Measurements from ENCODE around the gene RSAD1.
"Not testable (repeated sequence)": the region's sequence is repeated elsewhere in the genome, so short reads cannot be mapped to it uniquely, and the experiment has no call there.

Gene RSAD1

GRCh38 chr17:50475775-50476544, 2.7 kb upstream of the RSAD1 start:
- H3K9ac ChIP-seq (ENCODE audit: low read length); H3K36me3 ChIP-seq (ENCODE audit: insufficient read depth, low read length); H3K27me3 ChIP-seq (ENCODE audit: control insufficient read depth in 1 of 2, insufficient read depth in 2 of 2, low read length in 2 of 2); H3K9me3 ChIP-seq (ENCODE audit: low read length); H3K4me3 ChIP-seq (ENCODE audit: low read depth in 1 of 2, low read length in 2 of 2); H3K27ac ChIP-seq (ENCODE audit: low read depth, low read length): not testable (repeated sequence)
- peaks cover 16% of the 10 kb centered on the region for H3K4me1 ChIP-seq (ENCODE audit: insufficient read depth, low read length)

- Histone ChIP-seq H3K27ac (ENCODE audit: low read depth, low read length) (no peak overlapping the region), H3K9me3 (ENCODE audit: low read length) (no peaks in the 10 kb centered on the region), H3K27me3 (ENCODE audit: control insufficient read depth in 1 of 2, insufficient read depth in 2 of 2, low read length in 2 of 2) (no peaks in the 10 kb centered on the region), H3K4me3 (ENCODE audit: low read depth in 1 of 2, low read length in 2 of 2) (no peak overlapping the region), H3K36me3 (ENCODE audit: insufficient read depth, low read length) (peaks cover 2% of the 10 kb centered on the region), H3K4me1 (ENCODE audit: insufficient read depth, low read length) (peaks cover 16% of the 10 kb centered on the region), H3K9ac (ENCODE audit: low read length) (no peak overlapping the region)
Measured at GRCh38 chr17:50476545-50477315, 1.9 kb upstream of the RSAD1 start.

- Histone ChIP-seq H3K9me3 (ENCODE audit: low read length) (no peaks in the 10 kb centered on the region), H3K27me3 (ENCODE audit: control insufficient read depth in 1 of 2, insufficient read depth in 2 of 2, low read length in 2 of 2) (no peaks in the 10 kb centered on the region), H3K9ac (ENCODE audit: low read length) (peak overlapping the region; percentile 61), H3K4me1 (ENCODE audit: insufficient read depth, low read length) (peaks cover 20% of the 10 kb centered on the region), H3K36me3 (ENCODE audit: insufficient read depth, low read length) (peaks cover 7% of the 10 kb centered on the region), H3K27ac (ENCODE audit: low read depth, low read length) (peak overlapping the region; percentile 70), H3K4me3 (ENCODE audit: low read depth in 1 of 2, low read length in 2 of 2) (peak overlapping the region in 1 of 2 donors; percentile 98)
Measured at GRCh38 chr17:50477976-50478375, 684 bp upstream of the RSAD1 start.

- H3K9me3 ChIP-seq (ENCODE audit: low read length), result no peaks in the 10 kb centered on the region
- no peaks in the 10 kb centered on the region for H3K27me3 ChIP-seq (ENCODE audit: control insufficient read depth in 1 of 2, insufficient read depth in 2 of 2, low read length in 2 of 2)
- H3K4me1 ChIP-seq (ENCODE audit: insufficient read depth, low read length), result peaks cover 20% of the 10 kb centered on the region
- peaks cover 22% of the 10 kb centered on the region for H3K36me3 ChIP-seq (ENCODE audit: insufficient read depth, low read length)
- H3K27ac ChIP-seq (ENCODE audit: low read depth, low read length), result no peak overlapping the region
- H3K9ac ChIP-seq (ENCODE audit: low read length), result peak overlapping the region; percentile 53
- H3K4me3 ChIP-seq (ENCODE audit: low read depth in 1 of 2, low read length in 2 of 2), result peak overlapping the region; percentile 59 to 98
Measured at GRCh38 chr17:50479522-50480141, 972 bp downstream of the RSAD1 start.

- H3K4me1 ChIP-seq (ENCODE audit: insufficient read depth, low read length), result peaks cover 20% of the 10 kb centered on the region
- no peaks in the 10 kb centered on the region for H3K9me3 ChIP-seq (ENCODE audit: low read length)
- H3K27me3 ChIP-seq (ENCODE audit: control insufficient read depth in 1 of 2, insufficient read depth in 2 of 2, low read length in 2 of 2), result no peaks in the 10 kb centered on the region
- H3K36me3 ChIP-seq (ENCODE audit: insufficient read depth, low read length), result peaks cover 28% of the 10 kb centered on the region
- H3K9ac ChIP-seq (ENCODE audit: low read length), result peak overlapping the region; percentile 53
- H3K27ac ChIP-seq (ENCODE audit: low read depth, low read length), result no peak overlapping the region
- peak overlapping the region in 1 of 2 donors; percentile 98 for H3K4me3 ChIP-seq (ENCODE audit: low read depth in 1 of 2, low read length in 2 of 2)
Measured at GRCh38 chr17:50480142-50480764, 1.6 kb downstream of the RSAD1 start.

- peaks cover 36% of the 10 kb centered on the region for H3K36me3 ChIP-seq (ENCODE audit: insufficient read depth, low read length)
- H3K27me3 ChIP-seq (ENCODE audit: control insufficient read depth in 1 of 2, insufficient read depth in 2 of 2, low read length in 2 of 2), result no peaks in the 10 kb centered on the region
- H3K4me3 ChIP-seq (ENCODE audit: low read depth in 1 of 2, low read length in 2 of 2), result no peak overlapping the region
- H3K9me3 ChIP-seq (ENCODE audit: low read length), result no peaks in the 10 kb centered on the region
- H3K9ac ChIP-seq (ENCODE audit: low read length), result no peak overlapping the region
- peaks cover 20% of the 10 kb centered on the region for H3K4me1 ChIP-seq (ENCODE audit: insufficient read depth, low read length)
- no peak overlapping the region for H3K27ac ChIP-seq (ENCODE audit: low read depth, low read length)
Measured at GRCh38 chr17:50480854-50481490, 2.3 kb downstream of the RSAD1 start.

GRCh38 chr17:50481648-50482047, 3.0 kb downstream of the RSAD1 start:
- H3K4me1 ChIP-seq (ENCODE audit: insufficient read depth, low read length), result peaks cover 20% of the 10 kb centered on the region
- no peaks in the 10 kb centered on the region for H3K27me3 ChIP-seq (ENCODE audit: control insufficient read depth in 1 of 2, insufficient read depth in 2 of 2, low read length in 2 of 2)
- no peak overlapping the region for H3K4me3 ChIP-seq (ENCODE audit: low read depth in 1 of 2, low read length in 2 of 2)
- H3K36me3 ChIP-seq (ENCODE audit: insufficient read depth, low read length), result peaks cover 39% of the 10 kb centered on the region
- no peaks in the 10 kb centered on the region for H3K9me3 ChIP-seq (ENCODE audit: low read length)
- no peak overlapping the region for H3K9ac ChIP-seq (ENCODE audit: low read length)
- H3K27ac ChIP-seq (ENCODE audit: low read depth, low read length), result no peak overlapping the region

GRCh38 chr17:50482110-50482509, 3.5 kb downstream of the RSAD1 start:
- H3K4me3 ChIP-seq (ENCODE audit: low read depth in 1 of 2, low read length in 2 of 2), result no peak overlapping the region
- H3K4me1 ChIP-seq (ENCODE audit: insufficient read depth, low read length), result peaks cover 20% of the 10 kb centered on the region
- H3K27me3 ChIP-seq (ENCODE audit: control insufficient read depth in 1 of 2, insufficient read depth in 2 of 2, low read length in 2 of 2), result no peaks in the 10 kb centered on the region
- H3K27ac ChIP-seq (ENCODE audit: low read depth, low read length), result no peak overlapping the region
- H3K36me3 ChIP-seq (ENCODE audit: insufficient read depth, low read length), result peaks cover 39% of the 10 kb centered on the region
- no peaks in the 10 kb centered on the region for H3K9me3 ChIP-seq (ENCODE audit: low read length)
- no peak overlapping the region for H3K9ac ChIP-seq (ENCODE audit: low read length)

GRCh38 chr17:50482516-50482915, 3.9 kb downstream of the RSAD1 start:
- Histone ChIP-seq H3K4me1 (ENCODE audit: insufficient read depth, low read length) (peaks cover 20% of the 10 kb centered on the region), H3K9me3 (ENCODE audit: low read length) (no peaks in the 10 kb centered on the region), H3K36me3 (ENCODE audit: insufficient read depth, low read length) (peaks cover 39% of the 10 kb centered on the region), H3K27ac (ENCODE audit: low read depth, low read length) (peak overlapping the region; percentile 83), H3K4me3 (ENCODE audit: low read depth in 1 of 2, low read length in 2 of 2) (no peak overlapping the region), H3K27me3 (ENCODE audit: control insufficient read depth in 1 of 2, insufficient read depth in 2 of 2, low read length in 2 of 2) (no peaks in the 10 kb centered on the region), H3K9ac (ENCODE audit: low read length) (peak overlapping the region; percentile 34)

GRCh38 chr17:50483266-50483665, 4.6 kb downstream of the RSAD1 start:
- peaks cover 39% of the 10 kb centered on the region for H3K36me3 ChIP-seq (ENCODE audit: insufficient read depth, low read length)
- no peaks in the 10 kb centered on the region for H3K27me3 ChIP-seq (ENCODE audit: control insufficient read depth in 1 of 2, insufficient read depth in 2 of 2, low read length in 2 of 2)
- no peak overlapping the region for H3K4me3 ChIP-seq (ENCODE audit: low read depth in 1 of 2, low read length in 2 of 2)
- no peak overlapping the region for H3K9ac ChIP-seq (ENCODE audit: low read length)
- no peaks in the 10 kb centered on the region for H3K9me3 ChIP-seq (ENCODE audit: low read length)
- H3K27ac ChIP-seq (ENCODE audit: low read depth, low read length), result no peak overlapping the region
- peaks cover 17% of the 10 kb centered on the region for H3K4me1 ChIP-seq (ENCODE audit: insufficient read depth, low read length)

Data from muscle layer of colon (tissue), 2 donors.